Fibroblast of villous mesenchyme (primary cell): ENCODE results near the gene AGBL4. TPM values are rescaled to one million over a fixed set of nuclear protein-coding genes. Genes with fewer than 3 reads are reported as not detected.

ENCODE experiments used
- DNase-seq: peaks from one replicate; pipeline ENCODE4 v3.0.0-alpha.2; 2010; ENCODE audit warnings: low read depth
- H3K4me3 ChIP-seq: 2 replicates; pipeline ENCODE4 v1.5.1; 2011; ENCODE audit warnings: low read depth, mild to moderate bottlenecking, low read length
- total RNA-seq: library from RNA; depleted of rRNA; stranded (reverse); fragments of >200 nt; gene quantifications from 2 replicates; pipeline ENCODE4 v1.2.3, GENCODE V29; 2012
- TF ChIP-seq, protein P1 (sequence below): IDR thresholded peaks from 2 replicates; pipeline ENCODE4 v1.5.1; 2012; ENCODE audit warnings: low read depth, mild to moderate bottlenecking, low read length; ENCODE audit not compliant: insufficient read depth

AGBL4 gene
- total RNA-seq, 1 donor = not detected

DNA sequence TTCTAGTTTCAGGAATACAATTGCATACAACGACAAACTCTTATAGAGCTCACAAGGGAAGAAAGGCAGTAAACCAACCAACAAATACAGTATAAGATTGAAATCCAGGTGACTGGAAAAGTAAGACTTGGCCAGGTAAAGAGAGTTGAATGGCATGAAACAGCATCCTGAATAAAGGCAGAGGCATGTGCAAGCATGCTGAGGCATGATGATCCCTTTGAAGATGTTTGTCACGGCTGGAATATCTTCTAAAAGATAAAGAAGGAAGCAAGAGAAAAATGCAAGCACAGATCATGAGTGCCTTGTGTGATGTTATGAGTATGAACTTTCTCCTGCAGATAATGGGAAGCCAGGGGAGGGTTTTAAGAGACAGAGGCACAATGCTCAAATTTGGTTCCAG is 1468.5 kb downstream of the AGBL4 start:
- H3K4me3 ChIP-seq = no peak overlapping the region
- DNase-seq = no peak
- TF ChIP-seq, protein P1, sequence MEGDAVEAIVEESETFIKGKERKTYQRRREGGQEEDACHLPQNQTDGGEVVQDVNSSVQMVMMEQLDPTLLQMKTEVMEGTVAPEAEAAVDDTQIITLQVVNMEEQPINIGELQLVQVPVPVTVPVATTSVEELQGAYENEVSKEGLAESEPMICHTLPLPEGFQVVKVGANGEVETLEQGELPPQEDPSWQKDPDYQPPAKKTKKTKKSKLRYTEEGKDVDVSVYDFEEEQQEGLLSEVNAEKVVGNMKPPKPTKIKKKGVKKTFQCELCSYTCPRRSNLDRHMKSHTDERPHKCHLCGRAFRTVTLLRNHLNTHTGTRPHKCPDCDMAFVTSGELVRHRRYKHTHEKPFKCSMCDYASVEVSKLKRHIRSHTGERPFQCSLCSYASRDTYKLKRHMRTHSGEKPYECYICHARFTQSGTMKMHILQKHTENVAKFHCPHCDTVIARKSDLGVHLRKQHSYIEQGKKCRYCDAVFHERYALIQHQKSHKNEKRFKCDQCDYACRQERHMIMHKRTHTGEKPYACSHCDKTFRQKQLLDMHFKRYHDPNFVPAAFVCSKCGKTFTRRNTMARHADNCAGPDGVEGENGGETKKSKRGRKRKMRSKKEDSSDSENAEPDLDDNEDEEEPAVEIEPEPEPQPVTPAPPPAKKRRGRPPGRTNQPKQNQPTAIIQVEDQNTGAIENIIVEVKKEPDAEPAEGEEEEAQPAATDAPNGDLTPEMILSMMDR = no peak

DNA sequence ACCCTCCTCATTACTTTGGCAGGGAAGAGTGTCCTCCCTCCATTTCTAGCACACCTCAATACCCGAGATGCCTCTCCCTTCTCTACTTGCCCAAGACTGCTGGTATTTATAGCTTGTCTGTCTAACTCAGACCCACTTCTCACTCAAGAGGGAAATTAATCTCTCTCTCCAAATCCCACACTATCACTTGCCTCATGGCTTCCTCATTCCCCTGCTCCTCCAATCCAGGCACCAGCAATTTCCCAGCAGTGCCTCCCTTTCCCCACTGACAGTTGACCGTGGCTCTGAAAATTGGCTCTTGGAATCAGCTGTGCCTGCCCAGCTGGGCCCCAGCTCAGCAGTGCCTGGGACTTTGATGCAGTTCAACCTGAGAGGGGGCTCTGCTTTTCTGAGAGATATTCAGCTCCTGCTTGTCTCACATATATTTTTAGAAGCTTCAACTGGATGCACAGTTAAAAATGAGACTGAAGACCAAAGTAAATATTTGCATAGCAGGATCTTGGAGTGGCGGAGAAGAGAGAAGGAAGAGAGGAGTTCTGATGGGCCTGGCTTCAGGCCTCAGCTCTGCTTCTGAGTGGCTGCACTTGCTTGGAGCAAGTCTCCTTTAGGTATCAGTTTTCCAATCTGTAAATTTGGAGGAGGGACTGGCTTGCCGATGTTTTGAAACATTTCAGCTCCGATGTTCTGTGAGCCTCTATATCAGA is 1470.7 kb downstream of the AGBL4 start:
- no peak overlapping the region for H3K4me3 ChIP-seq
- no peak for DNase-seq
- TF ChIP-seq, protein P1 = no peak

DNA sequence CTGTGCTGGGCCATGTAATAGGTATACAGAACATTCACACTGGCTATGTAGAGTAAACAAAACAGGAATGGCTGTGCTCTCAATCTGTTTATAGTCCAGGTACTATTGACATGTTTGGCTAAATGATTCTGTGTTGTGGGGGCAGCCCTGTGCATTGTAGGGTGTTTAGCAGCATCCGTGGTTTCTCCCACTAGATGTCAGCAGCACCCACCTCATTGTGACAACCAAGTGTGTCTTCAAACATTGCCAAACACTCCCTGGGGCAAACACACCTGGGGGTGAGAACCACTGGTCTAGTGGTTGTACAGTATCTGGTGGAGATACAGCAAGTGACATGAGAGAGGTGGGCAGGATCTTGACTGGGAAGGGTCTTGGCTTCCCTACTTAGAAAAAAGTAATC is 1471.3 kb downstream of the AGBL4 start:
- no peak for DNase-seq
- TF ChIP-seq, protein P1 = no peak
- H3K4me3 ChIP-seq = no peak overlapping the region

- H3K4me3 ChIP-seq = no peak overlapping the region
- DNase-seq = no peak
- TF ChIP-seq, protein P1 = no peak
Observed at GRCh38 chr1:48548985-48549384, 1474.8 kb downstream of the AGBL4 start.

DNA sequence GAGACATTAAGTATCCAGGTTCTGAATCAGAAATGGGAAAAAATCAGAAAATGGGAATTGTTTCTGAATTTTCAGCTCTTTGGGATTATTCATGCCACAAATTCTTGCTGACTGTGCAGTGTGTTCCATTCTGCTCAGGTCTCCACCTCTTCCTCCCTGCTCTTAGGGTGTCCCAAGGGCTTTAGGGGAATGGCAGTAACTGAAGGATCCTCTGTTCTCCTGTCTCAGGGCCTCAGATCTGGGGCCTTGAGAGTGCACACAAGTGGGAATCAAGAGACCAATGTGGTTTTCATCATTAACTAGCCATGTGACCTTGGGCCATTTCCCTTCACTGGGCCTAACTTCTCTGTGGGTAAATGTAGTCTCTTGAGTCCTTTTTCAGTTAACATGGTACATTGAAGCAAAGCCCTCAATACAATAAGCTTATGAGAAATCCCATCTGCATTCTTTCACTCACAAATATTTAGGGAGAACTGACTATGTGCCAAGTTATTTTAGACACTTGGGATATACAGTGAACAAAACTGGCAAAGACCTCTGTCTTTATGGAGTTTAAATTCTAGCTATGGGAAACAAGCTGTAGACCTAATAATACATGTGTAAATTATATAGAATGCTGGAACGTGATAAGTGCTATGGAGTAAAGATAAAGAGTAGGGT is 1476.1 kb downstream of the AGBL4 start:
- no peak for DNase-seq
- TF ChIP-seq, protein P1 = no peak
- H3K4me3 ChIP-seq = no peak overlapping the region

DNA sequence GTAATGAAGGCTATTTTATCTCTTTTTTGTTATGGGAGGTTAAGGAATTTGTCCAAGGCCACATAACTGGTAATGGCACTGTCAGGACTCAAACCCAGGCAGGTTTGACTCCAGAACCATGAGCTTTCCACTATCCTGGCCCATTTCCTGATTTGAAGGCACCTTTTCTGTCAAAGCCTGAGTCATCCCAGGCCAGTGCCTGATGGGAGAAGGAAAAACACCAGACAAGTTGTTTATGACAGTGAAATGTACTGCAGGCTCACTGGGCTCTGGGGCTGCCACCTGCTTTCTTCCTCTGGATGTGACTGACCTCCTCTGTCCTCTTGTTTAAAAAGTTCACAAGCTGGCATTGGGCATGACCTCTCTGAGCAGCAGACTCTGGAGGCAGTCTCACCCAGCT is 1479.9 kb downstream of the AGBL4 start:
- no peak for DNase-seq
- TF ChIP-seq, protein P1 = no peak

More for the DNA sequence above, 1479.9 kb downstream of the AGBL4 start:
- H3K4me3 ChIP-seq = no peak overlapping the region
